GM18861 (cell line): ENCODE data around the gene KCNIP4.

Experiments used
- ATAC-seq: cut with Tn5 transposase; IDR thresholded peaks from one replicate; pipeline ENCODE4 v1.9.1; 2021; ENCODE audit not compliant: unreplicated experiment

The KCNIP4 gene

GRCh38 chr4:20883677-20884076, 1064.9 kb downstream of the KCNIP4 start:
- no peak for ATAC-seq

GRCh38 chr4:20883231-20883630, 1065.3 kb downstream of the KCNIP4 start:
- no peak for ATAC-seq

GRCh38 chr4:20882500-20882899, 1066.1 kb downstream of the KCNIP4 start:
- ATAC-seq = no peak

- no peak for ATAC-seq
These were observed 1066.9 kb downstream of the KCNIP4 start for GRCh38 chr4:20881658-20882057.

- ATAC-seq = no peak
These were observed 1069.8 kb downstream of the KCNIP4 start for GRCh38 chr4:20878806-20879205.

GRCh38 chr4:20870436-20870835, 1078.1 kb downstream of the KCNIP4 start:
- ATAC-seq = no peak

DNA sequence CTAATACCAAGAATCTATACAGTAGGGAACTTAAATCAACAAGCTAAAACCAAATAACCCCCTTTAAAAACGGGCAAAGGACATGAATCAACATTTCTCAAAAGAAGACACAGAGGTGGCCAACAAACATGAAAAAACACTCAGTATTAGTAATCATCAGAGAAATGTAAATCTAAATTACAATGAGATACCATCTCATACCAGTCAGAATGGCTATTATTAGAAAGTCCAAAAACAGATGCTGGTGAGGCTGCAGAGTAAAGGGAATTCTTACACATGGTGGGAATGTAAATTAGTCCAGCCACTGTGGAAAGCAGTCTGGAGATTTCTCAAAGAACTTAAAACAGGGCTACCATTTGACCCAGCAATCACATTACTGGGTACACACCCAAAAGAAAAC, 1080.5 kb downstream of the KCNIP4 start:
- no peak for ATAC-seq

- ATAC-seq = no peak
These were observed 1087.7 kb downstream of the KCNIP4 start for GRCh38 chr4:20860878-20861277.

DNA sequence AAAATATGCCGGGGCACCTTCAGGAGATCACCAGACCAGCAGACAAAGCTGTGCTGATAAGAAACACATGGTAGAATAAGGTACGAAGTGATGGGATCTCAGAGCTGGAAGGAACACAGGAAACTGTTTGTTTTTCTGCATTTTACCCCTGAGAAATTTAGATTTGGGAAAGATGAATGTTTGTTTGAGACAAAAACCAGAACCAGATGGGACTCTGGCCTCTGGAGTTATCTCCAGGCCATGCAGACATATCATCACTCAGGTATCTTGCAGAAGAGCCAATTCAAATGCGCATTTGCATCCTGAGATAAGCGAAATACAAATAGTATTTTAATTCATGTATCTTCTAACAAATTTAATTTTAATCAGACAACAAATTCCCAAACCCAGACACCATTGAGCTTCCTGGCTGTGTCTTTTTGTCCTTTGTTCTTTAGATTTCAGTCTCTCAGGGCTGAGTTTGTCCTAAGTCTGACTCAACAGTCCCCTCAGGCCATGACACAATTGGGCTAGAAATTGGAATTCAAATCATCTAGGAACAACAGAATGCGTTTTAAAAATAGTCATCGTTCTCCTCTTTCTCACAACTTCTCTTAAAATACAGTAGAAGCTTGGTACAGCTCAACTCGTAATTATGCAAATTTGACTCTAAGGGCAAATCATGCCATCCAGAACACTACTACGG, 1089.3 kb downstream of the KCNIP4 start:
- no peak for ATAC-seq

GRCh38 chr4:20857081-20857480, 1091.5 kb downstream of the KCNIP4 start:
- ATAC-seq = no peak

DNA sequence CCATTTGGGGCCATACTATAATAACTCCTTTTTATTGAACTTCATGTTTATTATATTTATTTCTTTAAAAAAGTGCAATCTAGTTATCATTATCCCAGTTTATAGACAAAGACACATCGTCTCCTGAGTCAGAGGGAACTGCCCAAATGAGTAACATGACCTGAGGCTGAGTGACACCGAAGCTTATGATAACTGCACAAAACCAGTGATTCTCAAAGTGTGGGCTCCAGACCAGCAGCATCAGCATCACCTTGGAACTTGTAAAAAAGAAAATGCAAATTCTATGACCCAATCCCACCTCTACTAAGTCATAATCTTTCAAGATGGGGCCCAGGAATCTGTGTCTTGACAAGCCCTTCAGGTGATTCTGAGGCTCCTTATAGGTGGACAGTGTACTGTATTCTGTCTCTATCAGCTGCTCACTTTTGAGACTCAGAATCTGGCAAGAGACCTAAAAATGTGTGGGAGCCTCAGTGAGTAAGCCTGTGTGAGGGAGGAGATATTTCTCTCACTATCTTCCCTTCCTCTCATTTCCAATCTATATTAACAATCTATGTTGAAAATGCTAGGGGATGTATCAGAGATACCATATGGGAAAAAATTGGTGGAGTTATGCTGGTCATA, 1101.3 kb downstream of the KCNIP4 start:
- ATAC-seq = no peak

DNA sequence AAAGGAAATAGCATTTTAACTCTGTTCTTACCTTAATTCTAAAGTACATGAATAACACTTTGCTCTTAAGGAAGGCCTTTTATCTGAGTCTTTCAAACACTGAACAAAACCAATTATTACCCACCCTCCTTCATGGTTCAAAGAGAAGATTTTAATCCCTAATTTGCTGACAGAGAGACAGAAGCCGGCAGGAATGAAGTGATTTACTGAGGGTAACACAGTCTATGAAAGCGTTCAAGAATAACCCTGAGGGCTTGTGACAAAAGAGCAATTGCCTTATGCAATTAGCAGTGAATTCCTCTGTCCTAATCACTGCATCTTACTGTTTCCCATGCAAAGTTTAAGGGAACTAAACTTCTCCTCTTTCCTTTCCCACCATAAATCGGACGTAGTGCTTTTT, 1104.3 kb downstream of the KCNIP4 start:
- no peak for ATAC-seq

DNA sequence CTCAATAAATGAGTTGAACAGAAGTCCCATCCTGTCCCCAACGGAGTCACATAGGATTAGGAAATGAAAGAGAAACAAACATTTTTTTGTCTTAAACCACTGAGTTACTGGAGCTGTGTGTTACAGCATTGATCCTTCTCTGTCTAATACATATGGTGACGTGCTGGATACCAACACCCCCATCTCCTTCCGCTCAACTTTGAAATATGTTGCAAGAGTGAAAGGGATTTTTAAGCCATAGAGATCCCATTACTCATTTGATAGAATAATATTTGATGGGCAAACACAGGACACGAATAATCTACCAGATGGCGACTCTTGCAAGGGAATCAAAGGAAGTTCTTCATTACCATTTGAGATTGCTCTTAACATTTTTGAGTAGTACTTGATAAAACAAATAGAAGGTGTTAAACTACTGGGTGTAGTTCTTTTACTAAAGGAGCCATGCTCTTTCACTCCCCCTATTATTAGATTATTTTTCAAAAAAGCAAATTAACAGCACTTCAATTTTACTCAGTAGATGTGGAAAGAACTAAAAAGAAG, 1107.9 kb downstream of the KCNIP4 start:
- no peak for ATAC-seq

GRCh38 chr4:20839957-20840356, 1108.6 kb downstream of the KCNIP4 start:
- no peak for ATAC-seq

GRCh38 chr4:20838476-20838875, 1110.1 kb downstream of the KCNIP4 start:
- no peak for ATAC-seq

GRCh38 chr4:20832826-20833225, 1115.7 kb downstream of the KCNIP4 start:
- ATAC-seq = no peak

GRCh38 chr4:20831746-20832145, 1116.8 kb downstream of the KCNIP4 start:
- no peak for ATAC-seq

GRCh38 chr4:20829617-20830357, 1118.8 kb downstream of the KCNIP4 start:
- no peak for ATAC-seq

DNA sequence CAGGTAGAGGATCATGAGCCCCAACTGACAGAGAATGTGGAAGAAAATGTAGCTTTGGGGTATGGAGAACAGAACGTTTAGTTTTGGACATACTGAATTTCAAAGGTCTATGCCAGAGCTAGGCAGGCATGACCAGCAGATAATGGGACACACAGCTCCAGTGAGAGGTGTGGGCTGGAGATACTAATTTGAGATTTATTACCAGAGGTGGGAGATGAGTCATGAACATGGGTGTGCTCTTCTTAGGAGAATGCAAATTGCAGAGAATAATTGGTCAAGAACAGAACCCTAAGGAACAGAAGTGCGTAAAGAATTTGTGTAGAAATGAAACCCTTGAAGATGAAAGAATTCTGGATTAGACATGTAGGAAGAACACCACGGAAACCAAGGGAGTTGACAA, 1123.1 kb downstream of the KCNIP4 start:
- no peak for ATAC-seq

DNA sequence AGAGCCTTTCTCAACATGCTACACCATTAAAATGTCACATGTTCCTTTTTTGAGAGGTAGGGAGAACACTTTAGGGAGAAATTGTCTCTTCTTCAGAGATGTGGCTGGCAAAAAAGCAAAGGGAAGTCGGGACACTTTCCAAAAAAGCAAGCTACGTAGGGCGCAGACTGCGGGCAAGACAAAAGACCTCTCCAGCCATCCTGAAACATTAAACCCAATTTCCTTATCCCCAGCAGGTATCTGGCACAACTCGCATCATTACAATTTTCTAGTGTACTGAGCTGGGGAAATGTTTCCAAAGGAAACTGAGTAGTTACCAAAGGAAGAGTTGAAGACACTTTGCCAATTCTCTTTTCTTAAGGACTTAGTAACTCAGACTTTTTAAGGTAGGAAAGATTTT, 1132.3 kb downstream of the KCNIP4 start:
- ATAC-seq = no peak

GRCh38 chr4:20813700-20814099, 1134.9 kb downstream of the KCNIP4 start:
- no peak for ATAC-seq

DNA sequence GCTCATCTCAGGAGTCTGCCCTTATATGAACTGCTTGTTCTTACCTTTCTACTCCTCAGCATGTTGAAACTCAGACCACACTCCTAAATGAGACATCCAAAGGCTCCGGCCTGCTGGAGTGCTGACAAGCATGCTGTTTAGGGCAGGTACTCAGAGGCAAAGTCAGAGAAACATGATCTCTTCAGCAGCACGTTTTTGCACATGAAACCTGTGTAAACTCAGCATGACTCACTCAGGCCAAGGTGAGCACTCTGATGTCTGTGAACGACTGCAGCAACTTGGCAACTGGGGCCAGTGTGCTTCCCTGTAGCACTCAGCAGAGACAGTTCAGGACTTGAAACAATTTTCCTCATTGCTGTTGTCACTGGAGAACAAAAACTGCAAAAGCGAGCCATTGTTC, 1138.8 kb downstream of the KCNIP4 start:
- ATAC-seq = no peak
